ENCODE measurements around the gene PSORS1C1. TPM values are rescaled to one million over a fixed set of nuclear protein-coding genes. Genes with fewer than 3 reads are reported as not detected.

Gene PSORS1C1
- polyA plus RNA-seq, 1 donor from 2014 or later = not detected

DNA sequence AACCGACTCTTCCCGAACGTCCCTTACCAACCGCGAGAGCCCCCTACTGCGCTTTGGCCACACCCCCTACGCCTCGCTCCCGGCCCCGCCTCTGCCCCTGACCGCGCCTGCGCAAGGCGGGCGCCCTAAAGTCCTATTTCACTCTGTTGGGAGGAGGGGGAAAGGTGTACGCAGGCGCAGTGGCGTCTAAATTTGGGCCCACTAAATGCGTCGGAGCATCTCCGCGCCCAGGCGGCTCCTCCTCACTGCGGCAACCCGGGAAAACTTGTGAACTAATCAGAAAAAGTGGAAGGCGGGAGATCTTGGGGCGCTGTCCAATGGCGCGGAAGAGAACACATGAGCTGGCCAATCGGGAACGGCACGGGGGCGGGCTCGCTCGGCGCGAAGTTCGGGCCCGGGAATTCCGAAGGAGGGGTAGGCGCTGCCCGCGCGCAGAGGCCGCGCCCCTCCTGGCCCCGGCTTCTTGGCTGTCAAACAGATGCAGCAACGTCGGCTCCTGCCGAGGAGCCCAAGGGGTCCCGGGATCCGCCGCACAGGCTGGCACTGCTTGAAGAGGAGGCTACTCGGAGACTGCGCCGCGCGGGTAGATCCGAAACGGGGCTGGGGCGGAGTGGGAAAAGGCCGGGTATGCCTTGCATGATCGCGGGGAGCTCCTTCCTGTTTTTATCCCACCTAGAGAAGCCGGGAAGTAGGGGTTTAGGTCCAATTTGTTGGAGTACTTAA, 43.7 kb downstream of the PSORS1C1 start, which contains the start of gene TCF19:
TCF19 (plus strand) TSS at position 450 of the 723 bp plus-strand sequence. CDS start 881 bp downstream, outside the sequence.
- Histone ChIP-seq H3K36me3 (ENCODE audit: insufficient read depth, low read length) (no peaks in the 10 kb centered on the region), H4K20me1 (ENCODE audit: insufficient read depth) (no peaks in the 10 kb centered on the region), H3K9me2 (ENCODE audit: insufficient read depth, low read length) (no peaks in the 10 kb centered on the region), H2AFZ (ENCODE audit: low read depth, low read length) (peak within 1 kb of the TSS; percentile 89), H3K4me3 (ENCODE audit: low read length) (peak within 1 kb of the TSS; percentile 86), H3K27ac (ENCODE audit: low read length) (peak within 1 kb of the TSS; percentile 40), H3K79me2 (replicated peaks; ENCODE audit: insufficient read depth, low read length) (no peaks in the 10 kb centered on the region), H3K9me3 (ENCODE audit: low read length) (no peaks in the 10 kb centered on the region), H3F3A (ENCODE audit: insufficient read depth, low read length, poor library complexity, severe bottlenecking) (no peaks in the 10 kb centered on the region), H3K9ac (ENCODE audit: low read length) (peak within 1 kb of the TSS; percentile 71), H3K4me2 (ENCODE audit: low read length) (peak within 1 kb of the TSS; percentile 79), H3K27me3 (ENCODE audit: insufficient read depth, low read depth, low read length) (peaks cover 6% of the 10 kb centered on the region)
- TF ChIP-seq MXI1 (conservative IDR thresholded peaks at IDR 0.05; ENCODE audit: poor library complexity, severe bottlenecking) (peak; percentile 72), EZH2 (IDR thresholded peaks at IDR 0.05; ENCODE audit: borderline replicate concordance, insufficient read depth, low read length, poor library complexity, severe bottlenecking) (no peak), EP300 (conservative IDR thresholded peaks at IDR 0.05; ENCODE audit: poor library complexity, severe bottlenecking) (peak; percentile 7), POLR2AphosphoS5 (IDR thresholded peaks at IDR 0.05) (peak; percentile 52)
- TF ChIP-seq, protein P1, sequence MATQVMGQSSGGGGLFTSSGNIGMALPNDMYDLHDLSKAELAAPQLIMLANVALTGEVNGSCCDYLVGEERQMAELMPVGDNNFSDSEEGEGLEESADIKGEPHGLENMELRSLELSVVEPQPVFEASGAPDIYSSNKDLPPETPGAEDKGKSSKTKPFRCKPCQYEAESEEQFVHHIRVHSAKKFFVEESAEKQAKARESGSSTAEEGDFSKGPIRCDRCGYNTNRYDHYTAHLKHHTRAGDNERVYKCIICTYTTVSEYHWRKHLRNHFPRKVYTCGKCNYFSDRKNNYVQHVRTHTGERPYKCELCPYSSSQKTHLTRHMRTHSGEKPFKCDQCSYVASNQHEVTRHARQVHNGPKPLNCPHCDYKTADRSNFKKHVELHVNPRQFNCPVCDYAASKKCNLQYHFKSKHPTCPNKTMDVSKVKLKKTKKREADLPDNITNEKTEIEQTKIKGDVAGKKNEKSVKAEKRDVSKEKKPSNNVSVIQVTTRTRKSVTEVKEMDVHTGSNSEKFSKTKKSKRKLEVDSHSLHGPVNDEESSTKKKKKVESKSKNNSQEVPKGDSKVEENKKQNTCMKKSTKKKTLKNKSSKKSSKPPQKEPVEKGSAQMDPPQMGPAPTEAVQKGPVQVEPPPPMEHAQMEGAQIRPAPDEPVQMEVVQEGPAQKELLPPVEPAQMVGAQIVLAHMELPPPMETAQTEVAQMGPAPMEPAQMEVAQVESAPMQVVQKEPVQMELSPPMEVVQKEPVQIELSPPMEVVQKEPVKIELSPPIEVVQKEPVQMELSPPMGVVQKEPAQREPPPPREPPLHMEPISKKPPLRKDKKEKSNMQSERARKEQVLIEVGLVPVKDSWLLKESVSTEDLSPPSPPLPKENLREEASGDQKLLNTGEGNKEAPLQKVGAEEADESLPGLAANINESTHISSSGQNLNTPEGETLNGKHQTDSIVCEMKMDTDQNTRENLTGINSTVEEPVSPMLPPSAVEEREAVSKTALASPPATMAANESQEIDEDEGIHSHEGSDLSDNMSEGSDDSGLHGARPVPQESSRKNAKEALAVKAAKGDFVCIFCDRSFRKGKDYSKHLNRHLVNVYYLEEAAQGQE (IDR thresholded peaks at IDR 0.05; ENCODE audit: borderline replicate concordance) = no peak

DNA sequence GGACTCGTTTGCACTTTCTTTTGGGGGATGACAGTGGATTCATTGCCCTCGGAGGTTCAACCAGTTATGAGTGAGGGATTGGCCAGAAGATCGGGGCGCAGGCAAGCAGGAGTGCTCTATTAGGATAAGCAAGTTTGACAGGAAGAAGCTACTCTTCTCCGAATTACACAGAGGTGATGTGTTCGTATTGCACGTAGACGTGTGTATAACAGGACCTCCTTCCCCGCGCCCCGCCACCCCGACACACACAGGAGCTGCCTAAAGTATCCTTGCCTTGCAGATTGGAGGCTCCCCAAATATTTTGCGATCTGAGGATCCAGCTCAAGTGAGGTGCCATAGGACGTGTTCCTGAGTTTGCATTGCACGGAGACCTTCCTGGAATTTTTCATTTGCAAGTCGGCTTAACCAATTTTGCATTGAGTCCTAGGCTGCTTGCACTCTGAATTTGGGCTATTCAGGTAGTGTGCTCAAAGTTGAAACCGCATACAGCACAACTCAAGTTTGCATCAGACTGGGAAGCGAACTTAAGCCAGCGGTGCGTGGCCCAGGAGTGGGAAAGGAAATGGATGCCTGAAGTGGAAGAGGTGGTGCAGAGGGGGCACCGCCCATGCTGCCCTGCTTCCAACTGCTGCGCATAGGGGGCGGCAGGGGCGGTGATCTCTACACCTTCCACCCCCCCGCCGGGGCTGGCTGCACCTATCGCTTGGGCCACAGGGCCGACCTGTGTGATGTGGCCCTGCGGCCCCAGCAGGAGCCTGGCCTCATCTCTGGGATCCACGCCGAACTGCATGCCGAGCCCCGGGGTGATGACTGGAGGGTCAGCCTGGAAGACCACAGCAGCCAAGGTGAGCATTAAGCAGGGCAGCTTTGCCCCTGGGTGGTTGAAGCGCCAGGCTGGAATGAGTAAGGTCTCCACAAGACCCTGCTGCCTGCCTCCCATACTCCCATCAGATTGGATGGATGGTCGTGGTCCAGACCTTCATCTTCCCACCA, 44.6 kb downstream of the PSORS1C1 start:
- H3K36me3 ChIP-seq (ENCODE audit: insufficient read depth, low read length) = no peaks in the 10 kb centered on the region
- no peaks in the 10 kb centered on the region for H3K9me2 ChIP-seq (ENCODE audit: insufficient read depth, low read length)
- no peak overlapping the region for H3K27ac ChIP-seq (ENCODE audit: low read length)
- TF ChIP-seq POLR2AphosphoS5 (IDR thresholded peaks at IDR 0.05) (no peak), TAF1 (IDR thresholded peaks at IDR 0.05; ENCODE audit: low read depth) (no peak), MXI1 (conservative IDR thresholded peaks at IDR 0.05; ENCODE audit: poor library complexity, severe bottlenecking) (no peak)
- TF ChIP-seq, protein P2, sequence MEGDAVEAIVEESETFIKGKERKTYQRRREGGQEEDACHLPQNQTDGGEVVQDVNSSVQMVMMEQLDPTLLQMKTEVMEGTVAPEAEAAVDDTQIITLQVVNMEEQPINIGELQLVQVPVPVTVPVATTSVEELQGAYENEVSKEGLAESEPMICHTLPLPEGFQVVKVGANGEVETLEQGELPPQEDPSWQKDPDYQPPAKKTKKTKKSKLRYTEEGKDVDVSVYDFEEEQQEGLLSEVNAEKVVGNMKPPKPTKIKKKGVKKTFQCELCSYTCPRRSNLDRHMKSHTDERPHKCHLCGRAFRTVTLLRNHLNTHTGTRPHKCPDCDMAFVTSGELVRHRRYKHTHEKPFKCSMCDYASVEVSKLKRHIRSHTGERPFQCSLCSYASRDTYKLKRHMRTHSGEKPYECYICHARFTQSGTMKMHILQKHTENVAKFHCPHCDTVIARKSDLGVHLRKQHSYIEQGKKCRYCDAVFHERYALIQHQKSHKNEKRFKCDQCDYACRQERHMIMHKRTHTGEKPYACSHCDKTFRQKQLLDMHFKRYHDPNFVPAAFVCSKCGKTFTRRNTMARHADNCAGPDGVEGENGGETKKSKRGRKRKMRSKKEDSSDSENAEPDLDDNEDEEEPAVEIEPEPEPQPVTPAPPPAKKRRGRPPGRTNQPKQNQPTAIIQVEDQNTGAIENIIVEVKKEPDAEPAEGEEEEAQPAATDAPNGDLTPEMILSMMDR (IDR thresholded peaks at IDR 0.05; ENCODE audit: poor library complexity, severe bottlenecking) = no peak
- TF ChIP-seq, protein P1 (IDR thresholded peaks at IDR 0.05; ENCODE audit: borderline replicate concordance) = no peak
- no peaks in the 10 kb centered on the region for H4K20me1 ChIP-seq (ENCODE audit: insufficient read depth)
- H3K79me2 ChIP-seq (replicated peaks; ENCODE audit: insufficient read depth, low read length) = no peaks in the 10 kb centered on the region
- H3K27me3 ChIP-seq (ENCODE audit: insufficient read depth, low read depth, low read length) = peaks cover 6% of the 10 kb centered on the region
- peak overlapping the region; percentile 79 for H3K4me2 ChIP-seq (ENCODE audit: low read length)
- peak overlapping the region; percentile 89 for H2AFZ ChIP-seq (ENCODE audit: low read depth, low read length)
- no peaks in the 10 kb centered on the region for H3K9me3 ChIP-seq (ENCODE audit: low read length)
- H3K4me3 ChIP-seq (ENCODE audit: low read length) = peak overlapping the region; percentile 86
- no peaks in the 10 kb centered on the region for H3F3A ChIP-seq (ENCODE audit: insufficient read depth, low read length, poor library complexity, severe bottlenecking)
- peak overlapping the region; percentile 71 for H3K9ac ChIP-seq (ENCODE audit: low read length)
